Progenitor cell of endocrine pancreas (in vitro differentiated cells): ENCODE results near the gene CDRT15. TPM values are rescaled to one million over a fixed set of nuclear protein-coding genes. Genes with fewer than 3 reads are reported as not detected.
A peak's percentile ranks its signal among the peaks of the same experiment; 100 is the strongest.

ENCODE experiments used
- DNase-seq: peaks from one replicate; pipeline ENCODE4 v3.0.0; 2021; ENCODE audit warnings: low spot score; ENCODE audit not compliant: unreplicated experiment
- H3K27ac Mint-ChIP-seq: 2 replicates; pipeline ENCODE4 v1.8.0; 2021; ENCODE audit warnings: mild to moderate bottlenecking, moderate library complexity, mixed read lengths
- H3K27me3 Mint-ChIP-seq: 2 replicates; pipeline ENCODE4 v1.8.0; 2021; ENCODE audit warnings: mixed read lengths
- H3K36me3 Mint-ChIP-seq: 2 replicates; pipeline ENCODE4 v1.8.0; 2022; ENCODE audit warnings: mixed read lengths; ENCODE audit not compliant: insufficient read depth
- H3K4me1 Mint-ChIP-seq: 2 replicates; pipeline ENCODE4 v1.8.0; 2021; ENCODE audit warnings: low read depth, mixed read lengths
- H3K4me3 Mint-ChIP-seq: 2 replicates; pipeline ENCODE4 v1.8.0; 2021; ENCODE audit warnings: low read depth, mild to moderate bottlenecking, moderate library complexity, mixed read lengths
- H3K9me3 Mint-ChIP-seq: 2 replicates; pipeline ENCODE4 v1.8.0; 2021; ENCODE audit warnings: low read depth, mixed read lengths
- CTCF ChIP-seq: fragments of 200-600 bp; sonication (generic); IDR thresholded peaks from one replicate; pipeline ENCODE4 v1.5.0; 2021; ENCODE audit warnings: antibody characterized with exemption, mild to moderate bottlenecking; ENCODE audit not compliant: unreplicated experiment
- total RNA-seq: library from RNA; stranded (reverse); gene quantifications from 2 replicates; pipeline ENCODE4 v1.2.1, GENCODE V29; 2021

The CDRT15 gene
- total RNA-seq, 1 donor from 2014 or later, result not detected

GRCh38 chr17:14203388-14203787 is 33.3 kb downstream of the CDRT15 start:
- H3K27ac Mint-ChIP-seq, result no peak overlapping the region
- H3K9me3 Mint-ChIP-seq, result no peaks in the 10 kb centered on the region
- H3K27me3 Mint-ChIP-seq, result no peaks in the 10 kb centered on the region
- H3K4me1 Mint-ChIP-seq, result peaks cover 40% of the 10 kb centered on the region
- H3K36me3 Mint-ChIP-seq, result peaks cover 10% of the 10 kb centered on the region
- no peak overlapping the region for H3K4me3 Mint-ChIP-seq
- DNase-seq, result no peak
- TF ChIP-seq CTCF, result peak; percentile 35

DNA sequence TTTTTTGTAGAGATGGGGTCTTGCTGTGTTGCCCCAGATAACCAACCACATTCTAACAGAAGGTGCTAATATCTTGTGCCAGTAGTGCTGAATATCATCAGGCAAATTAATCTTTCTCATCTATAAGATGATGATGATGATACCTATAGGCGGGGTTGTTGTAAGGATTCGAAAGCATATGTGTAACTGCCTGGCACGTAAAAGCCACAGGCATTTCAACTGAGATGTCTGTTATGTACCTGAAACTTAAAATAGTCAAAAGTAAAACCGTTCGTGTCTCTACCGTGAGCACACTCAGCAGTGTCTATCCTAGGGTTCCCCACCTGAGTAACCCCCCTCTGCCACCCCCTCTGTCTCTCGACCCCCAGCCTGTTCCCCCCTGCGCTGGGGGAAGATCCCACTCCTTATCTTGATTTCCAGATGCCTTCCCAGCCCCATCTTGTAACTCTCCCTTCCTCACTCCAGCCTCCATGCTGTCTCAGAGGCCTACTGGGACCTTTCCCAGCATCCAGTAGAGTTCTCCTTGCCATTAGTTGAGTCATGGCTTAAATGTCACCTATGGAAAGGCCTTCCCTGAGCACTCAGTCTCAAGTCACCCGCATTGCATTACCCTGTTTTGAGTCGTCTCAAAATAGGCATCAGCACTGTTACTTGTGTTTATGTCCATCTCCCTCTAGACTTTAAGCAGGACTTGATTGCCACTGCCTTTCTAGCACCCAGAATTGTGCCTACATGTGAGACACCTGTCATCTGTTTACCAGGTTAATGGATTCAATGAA is 34.1 kb downstream of the CDRT15 start:
- no peak for DNase-seq
- H3K27me3 Mint-ChIP-seq, result no peaks in the 10 kb centered on the region
- no peak for TF ChIP-seq CTCF
- no peak overlapping the region for H3K4me3 Mint-ChIP-seq
- H3K9me3 Mint-ChIP-seq, result no peaks in the 10 kb centered on the region
- H3K27ac Mint-ChIP-seq, result no peak overlapping the region
- H3K36me3 Mint-ChIP-seq, result peaks cover 6% of the 10 kb centered on the region
- H3K4me1 Mint-ChIP-seq, result peaks cover 44% of the 10 kb centered on the region

DNA sequence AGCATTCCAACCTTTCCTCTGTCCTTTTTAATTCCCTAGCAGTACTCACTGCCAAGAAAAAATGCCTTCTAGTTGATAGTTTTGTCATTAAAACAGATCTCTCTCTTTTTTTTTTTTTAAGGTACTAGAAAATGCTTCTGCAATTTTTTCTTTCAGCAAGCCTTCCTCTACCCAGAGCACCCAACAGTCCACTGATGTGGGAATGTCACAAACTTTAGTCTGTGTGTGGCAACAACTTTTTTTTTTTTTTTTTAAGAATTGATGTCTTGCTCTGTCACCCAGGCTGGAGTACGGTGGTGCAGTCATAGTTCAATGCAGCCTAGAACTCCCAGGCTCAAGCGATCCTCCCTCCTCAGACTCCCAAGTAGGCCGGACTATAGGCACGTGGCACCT is 34.7 kb downstream of the CDRT15 start:
- no peaks in the 10 kb centered on the region for H3K9me3 Mint-ChIP-seq
- no peak overlapping the region for H3K27ac Mint-ChIP-seq
- H3K4me3 Mint-ChIP-seq, result no peak overlapping the region
- TF ChIP-seq CTCF, result no peak
- peaks cover 50% of the 10 kb centered on the region for H3K4me1 Mint-ChIP-seq
- no peaks in the 10 kb centered on the region for H3K27me3 Mint-ChIP-seq
- no peak for DNase-seq
- peaks cover 2% of the 10 kb centered on the region for H3K36me3 Mint-ChIP-seq

DNA sequence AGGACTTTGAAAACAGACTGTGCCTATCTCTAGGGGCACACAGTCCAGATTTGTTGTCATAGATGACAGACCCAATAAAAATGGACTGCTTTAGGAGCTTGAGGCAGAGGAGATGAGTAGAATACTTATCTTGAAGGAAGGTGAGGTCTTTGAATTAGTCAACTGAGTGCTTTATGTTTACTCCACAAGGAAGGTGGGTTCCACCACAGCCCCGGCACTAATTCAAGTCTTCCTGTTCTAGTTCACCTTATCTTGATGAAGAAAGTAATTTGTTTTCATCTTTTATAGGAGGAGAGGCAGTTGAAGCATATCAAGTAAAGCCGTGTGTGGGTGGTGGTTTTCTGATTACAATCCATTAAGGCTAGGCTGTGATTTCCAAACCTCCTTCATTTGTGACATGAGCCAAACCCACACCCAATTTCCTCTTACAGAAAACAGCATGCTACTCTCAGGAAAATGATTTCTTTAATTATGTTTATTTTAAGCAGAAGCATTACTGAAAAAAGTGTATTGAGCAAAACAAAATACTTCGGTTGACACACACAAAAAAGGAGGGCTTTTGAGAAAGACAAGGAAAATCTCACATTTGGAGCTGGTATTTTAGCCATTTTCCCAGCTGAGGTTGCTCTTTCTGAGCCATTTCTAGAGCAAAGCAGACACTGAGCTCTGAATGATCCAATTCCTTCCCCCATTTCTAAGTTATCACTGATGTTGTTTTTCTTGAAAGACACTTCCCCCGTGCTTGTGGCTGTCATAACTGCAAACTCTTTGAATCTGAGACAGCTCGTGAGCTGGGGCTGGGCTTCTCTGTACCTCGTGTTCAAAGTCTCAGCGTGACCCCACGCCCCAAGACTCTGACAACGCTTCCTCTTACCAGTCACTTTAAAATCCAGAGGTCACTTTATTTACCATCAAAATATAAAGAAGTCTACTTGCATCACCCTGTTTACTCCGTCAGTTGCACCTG is 35.4 kb downstream of the CDRT15 start:
- Mint-ChIP-seq H3K4me1 (peaks cover 55% of the 10 kb centered on the region), H3K9me3 (no peaks in the 10 kb centered on the region), H3K27ac (peak overlapping the region; percentile 22), H3K27me3 (no peaks in the 10 kb centered on the region), H3K4me3 (no peak overlapping the region), H3K36me3 (peaks cover 2% of the 10 kb centered on the region)
- DNase-seq, result no peak
- TF ChIP-seq CTCF, result no peak

DNA sequence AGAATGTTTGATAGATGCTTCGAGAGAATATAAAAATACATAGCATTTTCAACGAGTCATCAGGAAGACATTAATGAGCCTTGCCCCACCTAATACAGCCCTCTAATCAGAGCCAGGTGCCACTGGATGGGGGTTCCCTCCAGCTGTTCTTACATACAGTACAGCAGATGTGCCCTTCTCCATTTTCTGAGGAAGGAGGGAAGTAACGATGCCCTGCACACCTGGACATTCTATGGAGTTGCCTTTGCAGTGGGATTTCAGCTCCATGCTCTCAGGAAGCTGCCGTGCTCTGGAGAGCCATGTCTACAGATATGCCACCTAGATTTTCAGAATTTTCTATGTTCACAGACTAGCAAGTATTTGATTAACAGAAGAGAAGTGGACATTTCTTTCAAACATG is 36.3 kb downstream of the CDRT15 start:
- no peak for DNase-seq
- TF ChIP-seq CTCF, result no peak
- Mint-ChIP-seq H3K4me1 (peaks cover 60% of the 10 kb centered on the region), H3K9me3 (no peaks in the 10 kb centered on the region), H3K4me3 (no peak overlapping the region), H3K36me3 (no peaks in the 10 kb centered on the region), H3K27me3 (no peaks in the 10 kb centered on the region), H3K27ac (no peak overlapping the region)
